Measurements from ENCODE around the gene TRIM66. TPM values are rescaled to one million over a fixed set of nuclear protein-coding genes. Genes with fewer than 3 reads are reported as not detected.

Gene TRIM66
- total RNA-seq, 1 donor from 2014 or later, result 2.4 TPM

Other genes starting within 250 kb of the TRIM66 start
- 25.9 TPM for gene STK33, start 88.4 kb downstream of the TRIM66 start, total RNA-seq
- 549 TPM for gene RPL27A, start 127 bp upstream of the TRIM66 start, total RNA-seq
- gene AKIP1, start 228.5 kb upstream of the TRIM66 start, total RNA-seq, result 26.8 TPM

Data from Right ventricle myocardium superior (tissue), 1 donor.